ENCODE results near the gene TINAGL1. TPM values are rescaled to one million over a fixed set of nuclear protein-coding genes. Genes with fewer than 3 reads are reported as not detected.

TINAGL1 gene
- total RNA-seq (10.3 and 11.3 TPM in 2 replicates), polyA plus RNA-seq (4.4 and 9.1 TPM in 2 replicates)

GRCh38 chr1:31576201-31576669 lies at the start of gene TINAGL1:
Gene TINAGL1 (plus strand): TSS chr1:31576515. CDS start chr1:31577149, 634 bp downstream.
- H3K4me1 ChIP-seq (ENCODE audit: low read depth), result peaks cover 21% of the 10 kb centered on the region
- H3K27me3 ChIP-seq, result no peaks in the 10 kb centered on the region
- H3K9me3 ChIP-seq (ENCODE audit: low read depth), result no peaks in the 10 kb centered on the region
- DNase-seq (ENCODE audit: low read depth in 1 of 2, low spot score in 1 of 2), result peak in 1 of 2 donors; percentile 45
- H3K4me3 ChIP-seq, result no peak within 1 kb of the TSS
- TF ChIP-seq CTCF (IDR thresholded peaks at IDR 0.05; ENCODE audit: low read depth, low read length), result no peak
- H3K36me3 ChIP-seq, result no peaks in the 10 kb centered on the region
- H3K27ac ChIP-seq, result no peak within 1 kb of the TSS

GRCh38 chr1:31529999-31530684 lies 46.2 kb upstream of the TINAGL1 start:
- H3K9me3 ChIP-seq (ENCODE audit: low read depth), result no peaks in the 10 kb centered on the region
- H3K4me1 ChIP-seq (ENCODE audit: low read depth), result no peaks in the 10 kb centered on the region
- H3K27ac ChIP-seq, result no peak overlapping the region
- H3K36me3 ChIP-seq, result no peaks in the 10 kb centered on the region
- TF ChIP-seq CTCF (IDR thresholded peaks at IDR 0.05; ENCODE audit: low read depth, low read length), result no peak
- DNase-seq (ENCODE audit: low read depth in 1 of 2, low spot score in 1 of 2), result no peak
- H3K27me3 ChIP-seq, result no peaks in the 10 kb centered on the region
- H3K4me3 ChIP-seq, result no peak overlapping the region

- Histone ChIP-seq H3K36me3 (no peaks in the 10 kb centered on the region), H3K4me1 (ENCODE audit: low read depth) (no peaks in the 10 kb centered on the region), H3K4me3 (no peak overlapping the region), H3K27ac (no peak overlapping the region), H3K27me3 (no peaks in the 10 kb centered on the region), H3K9me3 (ENCODE audit: low read depth) (no peaks in the 10 kb centered on the region)
- peak in 1 of 2 donors; percentile 79 for DNase-seq (ENCODE audit: low read depth in 1 of 2, low spot score in 1 of 2)
- TF ChIP-seq CTCF (IDR thresholded peaks at IDR 0.05; ENCODE audit: low read depth, low read length), result no peak
Observed at GRCh38 chr1:31531177-31531999, 44.9 kb upstream of the TINAGL1 start.

GRCh38 chr1:31532173-31532572 lies 44.1 kb upstream of the TINAGL1 start:
- Histone ChIP-seq H3K27ac (no peak overlapping the region), H3K4me1 (ENCODE audit: low read depth) (no peaks in the 10 kb centered on the region), H3K4me3 (no peak overlapping the region), H3K36me3 (no peaks in the 10 kb centered on the region), H3K9me3 (ENCODE audit: low read depth) (no peaks in the 10 kb centered on the region), H3K27me3 (no peaks in the 10 kb centered on the region)
- no peak for TF ChIP-seq CTCF (IDR thresholded peaks at IDR 0.05; ENCODE audit: low read depth, low read length)
- DNase-seq (ENCODE audit: low read depth in 1 of 2, low spot score in 1 of 2), result no peak

- Histone ChIP-seq H3K4me3 (no peak overlapping the region), H3K36me3 (no peaks in the 10 kb centered on the region), H3K4me1 (ENCODE audit: low read depth) (no peaks in the 10 kb centered on the region), H3K9me3 (ENCODE audit: low read depth) (no peaks in the 10 kb centered on the region), H3K27ac (no peak overlapping the region), H3K27me3 (no peaks in the 10 kb centered on the region)
- no peak for TF ChIP-seq CTCF (IDR thresholded peaks at IDR 0.05; ENCODE audit: low read depth, low read length)
- no peak for DNase-seq (ENCODE audit: low read depth in 1 of 2, low spot score in 1 of 2)
Observed at GRCh38 chr1:31535561-31535960, 40.8 kb upstream of the TINAGL1 start.
